H1 (cell line): ENCODE measurements around the gene MYBPC1. TPM values are rescaled to one million over a fixed set of nuclear protein-coding genes. Genes with fewer than 3 reads are reported as not detected.
A peak's percentile ranks its signal among the peaks of the same experiment; 100 is the strongest.

Source experiments
- CTCF ChIA-PET: fragments of 300-600 bp; sonication (Branson Sonifier 250); formaldehyde crosslinking; loops from one replicate; lab custom pipeline; 2021; ENCODE audit not compliant: partially characterized antibody; lab: Charles Lee
- POLR2A ChIA-PET: fragments of 300-600 bp; sonication (Branson Sonifier 250); formaldehyde crosslinking; loops from one replicate; lab custom pipeline; 2021; ENCODE audit warnings: inconsistent platforms; ENCODE audit not compliant: partially characterized antibody; lab: Charles Lee
- DNase-seq, 2 experiments: peaks; one replicate each; pipeline versions ENCODE4 v3.0.0 to v3.0.0-alpha.2; 2010 to 2022; ENCODE audit warnings: low spot score in 2 of 2, low read depth in 1 of 2, mixed read lengths in 1 of 2
- FAIRE-seq: peaks from 2 replicates; lab custom pipeline; 2011; peaks lifted over from hg19 to GRCh38; lab: Jason Lieb, UNC
- H2AFZ ChIP-seq: 2 replicates; pipeline ENCODE4 v1.8.1; 2012; ENCODE audit warnings: low read length, inconsistent platforms
- H2AK5ac ChIP-seq: 2 replicates; pipeline ENCODE4 v1.6.1; 2013; ENCODE audit warnings: low read depth, low read length
- H2BK120ac ChIP-seq: replicated peaks from 2 replicates; pipeline ENCODE3; 2013; ENCODE audit warnings: low read depth, low read length, inconsistent platforms
- H2BK12ac ChIP-seq: 2 replicates; pipeline ENCODE4 v1.6.1; 2013; ENCODE audit warnings: low read depth, low read length
- H2BK15ac ChIP-seq: 2 replicates; pipeline ENCODE4 v1.6.1; 2013; ENCODE audit warnings: low read length
- H2BK20ac ChIP-seq: 2 replicates; pipeline ENCODE4 v1.6.1; 2013; ENCODE audit warnings: low read length
- H2BK5ac ChIP-seq: 2 replicates; pipeline ENCODE4 v1.6.1; 2013; ENCODE audit warnings: low read depth, low read length
- H3K14ac ChIP-seq: 2 replicates; pipeline ENCODE4 v1.6.1; 2013; ENCODE audit warnings: inconsistent platforms; ENCODE audit not compliant: insufficient read length
- H3K18ac ChIP-seq: 2 replicates; pipeline ENCODE4 v1.6.1; 2013; ENCODE audit warnings: low read length; ENCODE audit errors: extremely low read depth
- H3K23ac ChIP-seq: 2 replicates; pipeline ENCODE4 v1.6.1; 2013; ENCODE audit warnings: inconsistent platforms; ENCODE audit not compliant: insufficient read length
- H3K23me2 ChIP-seq: 2 replicates; pipeline ENCODE4 v1.6.1; 2013; ENCODE audit warnings: low read depth, low read length
- H3K27ac ChIP-seq: 2 replicates; pipeline ENCODE4 v1.6.1; 2011; ENCODE audit warnings: low read depth, low read length, inconsistent platforms
- H3K27me3 ChIP-seq, 4 experiments: replicated peaks in 1 of 4; 1 replicate in 1 of 4; 2 replicates in 3 of 4; pipeline versions ENCODE4 v1.6.1 to v1.8.1; 2011 to 2013; ENCODE audit warnings: low read length in 3 of 4, mild to moderate bottlenecking in 3 of 4, inconsistent platforms in 2 of 4, mixed read lengths in 2 of 4, moderate library complexity in 1 of 4; ENCODE audit not compliant: control insufficient read depth in 3 of 4, insufficient read depth in 3 of 4; ENCODE audit errors: extremely low read depth in 1 of 4
- H3K36me3 ChIP-seq, 4 experiments: 2 replicates each; pipeline versions ENCODE4 v1.6.1 to v1.8.1; 2011 to 2013; ENCODE audit warnings: mild to moderate bottlenecking in 4 of 4, low read length in 3 of 4, moderate library complexity in 2 of 4, control low read depth in 1 of 4, inconsistent platforms in 1 of 4; ENCODE audit not compliant: insufficient read depth in 4 of 4, control insufficient read depth in 2 of 4
- H3K4ac ChIP-seq: replicated peaks from 2 replicates; pipeline ENCODE3; 2013; ENCODE audit warnings: low read length, low read depth, mixed read lengths, inconsistent platforms; ENCODE audit not compliant: insufficient read length
- H3K4me1 ChIP-seq, 4 experiments: replicated peaks in 1 of 4; 1 replicate in 1 of 4; 2 replicates in 3 of 4; pipeline versions ENCODE4 v1.6.1 to v1.8.1; 2011 to 2013; ENCODE audit warnings: low read length in 3 of 4, inconsistent platforms in 2 of 4, mixed read lengths in 1 of 4; ENCODE audit not compliant: insufficient read depth in 4 of 4, control insufficient read depth in 3 of 4
- H3K4me2 ChIP-seq, 2 experiments: 2 replicates each; pipeline versions ENCODE4 v1.6.1 to v1.8.1; 2011 to 2013; ENCODE audit warnings: low read depth in 2 of 2, low read length in 2 of 2, control low read depth in 1 of 2, inconsistent platforms in 1 of 2, mild to moderate bottlenecking in 1 of 2; ENCODE audit not compliant: insufficient read depth in 1 of 2
- H3K4me3 ChIP-seq, 4 experiments: fragments of 200-600, 300-600 bp in 1 of 4; sonication (generic), shearing (Covaris generic), sonication (Bioruptor Twin) in 1 of 4; 2 replicates each; pipeline versions ENCODE4 v1.5.1 to v1.8.1; 2011 to 2016; ENCODE audit warnings: low read length in 4 of 4, low read depth in 3 of 4, control low read depth in 2 of 4, inconsistent platforms in 2 of 4, mild to moderate bottlenecking in 2 of 4, mixed read lengths in 1 of 4, moderate library complexity in 1 of 4; ENCODE audit not compliant: insufficient read depth in 2 of 4; ENCODE audit errors: extremely low read depth in 1 of 4
- H3K56ac ChIP-seq: replicated peaks from 2 replicates; pipeline ENCODE3; 2013; ENCODE audit warnings: low read depth, mild to moderate bottlenecking, mixed read lengths, low read length, inconsistent platforms; ENCODE audit not compliant: insufficient read length
- H3K79me1 ChIP-seq: 2 replicates; pipeline ENCODE4 v1.6.1; 2013; ENCODE audit warnings: low read depth, low read length, control low read depth
- H3K79me2 ChIP-seq, 2 experiments: 2 replicates each; pipeline versions ENCODE4 v1.6.1 to v1.8.1; 2012 to 2013; ENCODE audit warnings: low read length in 2 of 2, mild to moderate bottlenecking in 2 of 2, inconsistent platforms in 1 of 2; ENCODE audit not compliant: insufficient read depth in 2 of 2, control insufficient read depth in 1 of 2
- H3K9ac ChIP-seq, 4 experiments: replicated peaks in 1 of 4; 1 replicate in 1 of 4; 2 replicates in 3 of 4; pipeline versions ENCODE4 v1.6.1 to v1.8.1; 2011 to 2013; ENCODE audit warnings: low read depth in 3 of 4, low read length in 3 of 4, control low read depth in 2 of 4, mild to moderate bottlenecking in 2 of 4, moderate library complexity in 2 of 4, inconsistent platforms in 1 of 4; ENCODE audit errors: extremely low read depth in 1 of 4
- H3K9me3 ChIP-seq, 2 experiments: 2 replicates each; pipeline versions ENCODE4 v1.6.1 to v1.8.1; 2012 to 2013; ENCODE audit warnings: mild to moderate bottlenecking in 2 of 2, moderate library complexity in 2 of 2, control low read depth in 1 of 2, inconsistent platforms in 1 of 2, low read depth in 1 of 2, low read length in 1 of 2, mixed read lengths in 1 of 2; ENCODE audit not compliant: insufficient read depth in 2 of 2
- H4K20me1 ChIP-seq, 2 experiments: replicated peaks in 1 of 2; 2 replicates each; pipeline versions ENCODE3 to v1.8.1; 2011 to 2013; ENCODE audit warnings: inconsistent platforms in 2 of 2, low read length in 2 of 2, mild to moderate bottlenecking in 1 of 2; ENCODE audit not compliant: insufficient read depth in 2 of 2, control insufficient read depth in 1 of 2
- H4K5ac ChIP-seq: 2 replicates; pipeline ENCODE4 v1.6.1; 2013; ENCODE audit warnings: low read length, low read depth, mixed read lengths, inconsistent platforms; ENCODE audit not compliant: insufficient read length
- H4K8ac ChIP-seq: 2 replicates; pipeline ENCODE4 v1.8.0; 2013; ENCODE audit warnings: mild to moderate bottlenecking, moderate library complexity, low read length, inconsistent platforms; ENCODE audit not compliant: insufficient read depth; ENCODE audit errors: extremely low read depth
- H4K91ac ChIP-seq: replicated peaks from 2 replicates; pipeline ENCODE3; 2013; ENCODE audit warnings: low read length, mixed read lengths, inconsistent platforms; ENCODE audit not compliant: insufficient read length
- POU5F1 ChIP-seq: IDR thresholded peaks from 2 replicates; pipeline ENCODE4 v1.6.1; 2011; ENCODE audit warnings: low read depth, mild to moderate bottlenecking, low read length, moderate library complexity
- SP1 ChIP-seq: IDR thresholded peaks from 2 replicates; pipeline ENCODE4 v1.6.1; 2011; ENCODE audit warnings: low read depth, low read length
- WGBS, 2 experiments: shearing (Covaris generic) in 1 of 2; methylation state at CpG; one replicate each; pipeline versions ENCODE4 v1.1.6 to v1.1.7; 2013 to 2015; ENCODE audit warnings: low lambda C conversion rate in 2 of 2, mixed read lengths in 2 of 2, inconsistent platforms in 1 of 2, low coverage in 1 of 2, missing lambda C conversion rate in 1 of 2; ENCODE audit not compliant: insufficient replicate concordance in 2 of 2, insufficient coverage in 1 of 2, insufficient read length in 1 of 2; ENCODE audit errors: extremely low coverage in 1 of 2, missing lambda C conversion rate in 1 of 2; 5-methylcytosine and 5-hydroxymethylcytosine counted together
- polyA plus RNA-seq, 7 experiments: library from polyadenylated mRNA; depleted of rRNA in 3 of 7; stranded (reverse) in 5 of 7; unstranded in 2 of 7; fragments of >200 nt in 5 of 7; fragments of 200-250 nt in 2 of 7; gene quantifications; 1 replicate in 5 of 7; 2 replicates in 1 of 7; 4 replicates in 1 of 7; pipeline versions ENCODE4 v1.2.1 to v1.2.3, GENCODE V29; 2011 to 2013; ENCODE audit warnings: missing spikeins in 2 of 7, mixed read lengths in 2 of 7
- total RNA-seq: library from RNA; stranded (reverse); fragmentation: NEBNext Ultra II Directional; extraction: Animal tissue kit (Norgen Biotek cat#: 25700); gene quantifications from 2 replicates; pipeline ENCODE4 v1.2.1, GENCODE V29; 2021

MYBPC1 gene
- total and polyA plus RNA-seq, 2 of the 8 experiments (the other 6 are each of a cell fraction or from before 2014, with no cell fraction given) = not detected

GRCh38 chr12:101564912-101565311 lies 29.9 kb upstream of the MYBPC1 start:
- Histone ChIP-seq H3K27me3 (no peaks in the 10 kb centered on the region), H3K4ac (no peak overlapping the region), H2BK20ac (no peak overlapping the region), H3K23me2 (peaks cover 2% of the 10 kb centered on the region; the same call in 1 of the 2 replicates), H3K9me3 (no peaks in the 10 kb centered on the region), H3K79me2 (no peaks in the 10 kb centered on the region), H3K14ac (no peak overlapping the region), H3K79me1 (no peaks in the 10 kb centered on the region), H2BK5ac (no peak overlapping the region), H3K23ac (no peak overlapping the region), H4K5ac (no peak overlapping the region), H3K4me3 (no peak overlapping the region), H4K20me1 (no peaks in the 10 kb centered on the region), H3K56ac (no peak overlapping the region), H2BK120ac (no peak overlapping the region), H3K27ac (no peak overlapping the region), H3K18ac (no peak overlapping the region; the same call in 1 of the 2 replicates), H3K36me3 (no peaks in the 10 kb centered on the region), H4K8ac (no peak overlapping the region), H3K4me2 (no peak overlapping the region; a peak in 1 of 4 replicates), H2AFZ (0 out of 2 replicates have a peak overlapping the region, but pooled peaks have one; percentile 23), H2BK15ac (no peak overlapping the region), H2BK12ac (no peak overlapping the region), H3K9ac (no peak overlapping the region), H4K91ac (no peak overlapping the region), H2AK5ac (no peak overlapping the region), H3K4me1 (peaks cover 2 to 14% (median 10%) of the 10 kb centered on the region in 4 experiments; a peak in 4 of 7 replicates)
- ChIA-PET POLR2A (interaction anchor here (1.0 kb wide), 1 partner anchor 16 kb away, joined by 3 read pairs; no protein-coding TSS in a partner anchor), CTCF (no interaction called here)
- peak; percentile 7 for FAIRE-seq
- 43% methylated on average over 2 of the region's 2 CpGs; no CpG with 5 or more reads in 1 of the 2 experiments for WGBS, 2 experiments
- no peak for DNase-seq
- TF ChIP-seq SP1 = peak; percentile 81
- TF ChIP-seq POU5F1 = no peak
